NCI-H526 treated with DMSO at 0.1 percent for 48 hours (cell line): ENCODE data around the gene ZNF391.
"Not testable (repeated sequence)": the region's sequence is repeated elsewhere in the genome, so short reads cannot be mapped to it uniquely, and the experiment has no call there.

Source experiments
- DNase-seq: peaks from one replicate; lab custom pipeline; 2025; lab: John Stamatoyannopoulos, UW

Gene ZNF391

GRCh38 chr6:27388293-27389197 lies at the start of gene ZNF391:
TSS of gene ZNF391 (plus strand) at chr6:27388759. CDS start at chr6:27400371, 11,612 bp downstream.
- DNase-seq, result peak; percentile 74

- no peak for DNase-seq
These were observed 35.7 kb upstream of the ZNF391 start for GRCh38 chr6:27352850-27353249.

- no peak for DNase-seq
These were observed 29.8 kb upstream of the ZNF391 start for GRCh38 chr6:27358786-27359185.

- no peak for DNase-seq
These were observed 29.3 kb upstream of the ZNF391 start for GRCh38 chr6:27359231-27359630.

- DNase-seq, result no peak
These were observed 20.4 kb upstream of the ZNF391 start for GRCh38 chr6:27368202-27368601.

- no peak for DNase-seq
These were observed 18.2 kb upstream of the ZNF391 start for GRCh38 chr6:27370391-27370790.

GRCh38 chr6:27374824-27375612 lies 13.5 kb upstream of the ZNF391 start:
- DNase-seq, result peak; percentile 38

- DNase-seq, result no peak
These were observed 12.9 kb upstream of the ZNF391 start for GRCh38 chr6:27375613-27376079.

- not testable (repeated sequence) for DNase-seq
These were observed 10.2 kb upstream of the ZNF391 start for GRCh38 chr6:27378406-27378805.

GRCh38 chr6:27381001-27381400 lies 7.6 kb upstream of the ZNF391 start:
- DNase-seq, result not testable (repeated sequence)

GRCh38 chr6:27383011-27383410 lies 5.5 kb upstream of the ZNF391 start:
- DNase-seq, result no peak

GRCh38 chr6:27383481-27383880 lies 5.1 kb upstream of the ZNF391 start:
- no peak for DNase-seq

- no peak for DNase-seq
These were observed 4.1 kb downstream of the ZNF391 start for GRCh38 chr6:27392623-27393022.

- no peak for DNase-seq
These were observed 5.5 kb downstream of the ZNF391 start for GRCh38 chr6:27394073-27394472.

- no peak for DNase-seq
These were observed 12.5 kb downstream of the ZNF391 start for GRCh38 chr6:27400877-27401642.

- no peak for DNase-seq
These were observed 17.5 kb downstream of the ZNF391 start for GRCh38 chr6:27406085-27406484.

GRCh38 chr6:27407153-27407814 lies 18.7 kb downstream of the ZNF391 start:
- no peak for DNase-seq

- no peak for DNase-seq
These were observed 25.7 kb downstream of the ZNF391 start for GRCh38 chr6:27414300-27414699.

- no peak for DNase-seq
These were observed 26.4 kb downstream of the ZNF391 start for GRCh38 chr6:27414996-27415395.

- DNase-seq, result no peak
These were observed 27.3 kb downstream of the ZNF391 start for GRCh38 chr6:27415898-27416297.

- DNase-seq, result no peak
These were observed 30.8 kb downstream of the ZNF391 start for GRCh38 chr6:27419363-27419762.
